ENCODE results near the gene RPL13A. TPM values are rescaled to one million over a fixed set of nuclear protein-coding genes. Genes with fewer than 3 reads are reported as not detected.
A peak's percentile ranks its signal among the peaks of the same experiment; 100 is the strongest.
"Not testable (repeated sequence)": the region's sequence is repeated elsewhere in the genome, so short reads cannot be mapped to it uniquely, and the experiment has no call there.

The RPL13A gene
- total RNA-seq, 3 donors from 2014 or later: 4,599 to 4,940 (median 4,852) TPM

DNA sequence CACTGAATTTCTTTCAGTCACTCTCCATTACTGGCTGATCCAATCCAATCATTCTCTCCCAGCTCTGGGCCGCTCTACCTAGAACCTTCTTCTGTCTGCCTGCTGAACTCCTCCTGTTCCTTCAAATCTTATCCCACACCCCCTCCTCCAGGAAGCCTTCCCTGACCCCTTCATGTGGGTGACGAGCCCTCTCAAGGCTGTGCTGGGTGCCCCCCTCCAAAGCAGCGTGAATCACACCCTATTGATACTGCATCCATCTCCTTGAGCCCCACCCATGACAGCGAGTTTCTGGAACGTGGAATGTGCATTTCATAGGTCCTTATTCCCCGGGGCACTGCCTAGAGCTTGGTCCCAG is 39.0 kb upstream of the RPL13A start:
- peaks cover 48% of the 10 kb centered on the region for H3K4me1 Mint-ChIP-seq (ENCODE audit: low read depth)
- H3K4me3 Mint-ChIP-seq: no peak overlapping the region
- H3K27me3 Mint-ChIP-seq (ENCODE audit: low read depth): no peaks in the 10 kb centered on the region
- no peak for DNase-seq
- H3K36me3 Mint-ChIP-seq (ENCODE audit: insufficient read depth): peaks cover 10% of the 10 kb centered on the region
- no peaks in the 10 kb centered on the region for H3K9me3 Mint-ChIP-seq
- no peak for ATAC-seq

DNA sequence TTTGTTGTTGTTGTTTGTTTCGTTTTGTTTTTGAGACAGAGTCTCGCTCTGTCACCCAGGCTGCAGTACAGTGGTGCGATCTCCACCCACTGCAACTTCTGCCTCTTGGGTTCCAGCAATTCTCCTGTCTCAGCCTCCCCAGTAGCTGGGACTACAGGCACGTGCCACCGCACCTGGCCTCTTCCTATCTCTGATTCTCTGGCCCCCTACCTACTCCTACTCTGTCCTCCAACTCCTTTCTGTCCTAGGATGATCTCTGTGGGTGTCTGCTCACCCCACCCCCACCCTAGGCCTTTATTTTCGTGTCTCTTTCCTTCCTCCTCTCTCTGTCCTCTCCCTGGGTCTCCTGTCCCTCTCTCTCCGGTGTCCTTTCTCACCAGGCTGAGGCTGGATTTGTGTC is 37.0 kb upstream of the RPL13A start:
- H3K4me1 Mint-ChIP-seq (ENCODE audit: low read depth): peaks cover 40% of the 10 kb centered on the region
- H3K9me3 Mint-ChIP-seq: no peaks in the 10 kb centered on the region
- ATAC-seq (no peak), DNase-seq (no peak)
- H3K36me3 Mint-ChIP-seq (ENCODE audit: insufficient read depth): peaks cover 10% of the 10 kb centered on the region
- H3K4me3 Mint-ChIP-seq: peak overlapping the region; percentile 92
- H3K27me3 Mint-ChIP-seq (ENCODE audit: low read depth): no peaks in the 10 kb centered on the region

DNA sequence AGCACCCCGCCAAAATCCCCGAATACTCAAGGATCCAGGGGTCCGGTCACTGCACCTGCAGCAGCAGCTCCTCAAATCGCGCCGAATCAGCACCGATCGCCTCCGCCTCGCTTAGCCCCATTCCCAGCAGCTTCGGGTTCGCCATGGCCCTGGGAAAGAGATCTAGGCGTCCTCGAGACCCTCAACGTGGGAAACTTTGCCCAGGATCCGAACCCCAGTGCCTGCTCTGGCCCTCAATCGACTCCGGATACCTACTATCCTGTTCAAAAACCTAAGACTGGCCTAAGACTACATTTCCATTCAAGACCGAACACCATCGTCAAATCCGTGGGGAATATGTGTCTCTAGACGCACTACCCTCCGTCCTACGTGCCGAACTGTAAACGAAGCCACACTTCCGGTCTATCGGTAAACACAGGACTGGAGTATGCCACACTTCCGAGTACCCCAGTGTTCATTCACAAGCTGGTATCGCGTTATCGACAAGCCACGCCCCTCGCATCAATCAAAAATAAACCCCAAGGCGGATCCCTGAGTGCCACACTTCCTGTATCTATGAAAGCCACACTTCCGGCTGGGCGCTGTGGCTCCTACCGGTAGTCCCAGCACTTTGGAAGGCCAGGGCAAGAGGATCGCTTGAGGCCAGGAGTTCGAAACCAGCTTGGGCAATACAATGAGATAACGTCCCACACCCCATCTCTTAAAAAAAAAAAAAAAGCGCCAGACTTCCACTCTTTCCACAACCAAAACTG is 35.8 kb upstream of the RPL13A start, which contains the start of gene PIH1D1:
PIH1D1 (minus strand) TSS at position 385 of the 752 bp plus-strand sequence; CDS start at position 145, 240 bp downstream.
- Mint-ChIP-seq H3K9me3 (no peaks in the 10 kb centered on the region), H3K27me3 (ENCODE audit: low read depth) (no peaks in the 10 kb centered on the region), H3K4me3 (peak within 1 kb of the TSS; percentile 92), H3K36me3 (ENCODE audit: insufficient read depth) (peaks cover 13% of the 10 kb centered on the region), H3K4me1 (ENCODE audit: low read depth) (peaks cover 46% of the 10 kb centered on the region)
- DNase-seq (peak; percentile 92), ATAC-seq (peak; percentile 73 to 75)

DNA sequence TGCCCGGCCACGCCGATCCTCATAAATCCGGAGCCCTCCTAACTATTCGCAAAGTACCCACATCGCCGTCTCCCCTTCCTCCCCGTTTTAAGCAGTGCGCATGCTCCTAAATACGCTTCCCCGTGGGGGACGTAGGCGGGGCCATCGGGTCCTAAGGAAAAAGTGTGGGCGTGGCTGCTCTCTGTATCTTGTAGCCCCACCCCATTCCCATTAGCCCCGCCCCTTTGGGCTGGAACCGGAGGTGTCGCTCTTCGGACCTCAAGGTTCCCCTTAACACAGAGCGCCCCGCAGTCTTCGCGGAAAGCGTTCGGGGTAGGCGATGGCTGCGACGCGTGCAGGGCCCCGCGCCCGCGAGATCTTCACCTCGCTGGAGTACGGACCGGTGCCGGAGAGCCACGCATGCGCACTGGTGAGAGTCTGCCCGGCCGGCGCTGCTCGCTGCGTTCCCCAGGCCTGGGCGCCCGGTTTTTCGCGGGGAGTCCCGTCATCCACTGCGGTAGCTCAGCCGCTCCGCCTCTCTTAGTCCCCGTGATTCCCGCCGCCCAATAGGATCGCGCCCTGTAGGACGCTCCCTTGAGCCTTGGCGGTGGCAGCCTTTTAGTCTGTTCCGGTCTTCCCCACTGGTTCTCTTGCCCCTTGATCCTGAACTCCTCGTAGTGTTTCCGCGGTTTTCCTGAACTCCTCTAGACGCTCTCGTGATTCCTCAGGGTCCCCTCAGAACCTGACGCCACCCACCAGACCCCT is 34.2 kb upstream of the RPL13A start, which contains the start of gene ALDH16A1:
ALDH16A1 (plus strand) TSS at position 213 of the 744 bp plus-strand sequence; CDS start at position 320, 107 bp downstream.
- Mint-ChIP-seq H3K27me3 (ENCODE audit: low read depth) (no peaks in the 10 kb centered on the region), H3K4me3 (peak within 1 kb of the TSS; percentile 92), H3K9me3 (no peaks in the 10 kb centered on the region), H3K36me3 (ENCODE audit: insufficient read depth) (peaks cover 14% of the 10 kb centered on the region), H3K4me1 (ENCODE audit: low read depth) (peaks cover 46% of the 10 kb centered on the region)
- ATAC-seq (peak; percentile 89 to 94), DNase-seq (peak; percentile 97)

DNA sequence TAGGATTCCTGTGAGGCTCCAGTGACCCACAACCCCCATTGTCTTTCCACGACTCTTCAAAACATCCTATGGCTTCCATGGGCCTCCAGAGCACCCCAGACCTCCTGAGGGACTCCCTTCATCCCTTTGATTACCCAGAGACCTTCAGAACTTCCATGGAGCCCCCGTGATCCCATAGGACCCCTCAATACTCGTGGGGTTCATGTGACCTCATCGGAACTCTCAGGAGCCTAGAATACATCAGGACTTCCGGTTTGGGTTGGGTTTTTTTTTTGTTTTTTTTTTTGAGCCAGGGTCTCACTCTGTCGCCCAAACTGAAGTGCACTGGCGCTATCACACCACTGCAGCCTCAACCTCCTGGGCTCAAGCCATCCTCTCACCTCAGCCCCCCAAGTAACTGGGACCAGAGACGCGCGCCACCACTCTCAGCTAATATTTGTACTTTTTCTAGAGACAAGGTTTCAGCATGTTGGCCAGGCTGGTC is 33.6 kb upstream of the RPL13A start:
- peaks cover 40% of the 10 kb centered on the region for H3K4me1 Mint-ChIP-seq (ENCODE audit: low read depth)
- no peaks in the 10 kb centered on the region for H3K9me3 Mint-ChIP-seq
- ATAC-seq (no peak), DNase-seq (no peak)
- H3K36me3 Mint-ChIP-seq (ENCODE audit: insufficient read depth): peaks cover 9% of the 10 kb centered on the region
- no peaks in the 10 kb centered on the region for H3K27me3 Mint-ChIP-seq (ENCODE audit: low read depth)
- peak overlapping the region; percentile 92 for H3K4me3 Mint-ChIP-seq

DNA sequence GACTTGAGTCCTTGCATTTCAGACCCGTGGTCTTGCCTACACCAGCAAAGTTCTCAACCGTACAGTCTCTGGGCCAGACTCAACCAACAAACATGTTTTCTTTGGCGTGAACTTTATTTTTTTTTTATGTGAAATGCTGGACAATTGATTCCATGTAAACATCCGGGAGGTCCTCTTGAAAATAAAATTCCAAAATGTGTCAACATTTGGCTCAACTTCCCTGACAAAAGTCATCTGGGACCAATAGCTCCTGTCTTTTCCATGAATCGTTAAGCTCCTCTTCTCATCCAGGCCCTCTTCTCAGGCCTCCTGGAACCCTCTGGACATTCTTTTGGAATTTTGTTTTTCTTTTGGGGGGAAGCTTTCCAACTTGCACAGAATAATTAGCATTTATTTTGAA is 31.6 kb upstream of the RPL13A start:
- H3K27me3 Mint-ChIP-seq (ENCODE audit: low read depth): no peaks in the 10 kb centered on the region

DNA sequence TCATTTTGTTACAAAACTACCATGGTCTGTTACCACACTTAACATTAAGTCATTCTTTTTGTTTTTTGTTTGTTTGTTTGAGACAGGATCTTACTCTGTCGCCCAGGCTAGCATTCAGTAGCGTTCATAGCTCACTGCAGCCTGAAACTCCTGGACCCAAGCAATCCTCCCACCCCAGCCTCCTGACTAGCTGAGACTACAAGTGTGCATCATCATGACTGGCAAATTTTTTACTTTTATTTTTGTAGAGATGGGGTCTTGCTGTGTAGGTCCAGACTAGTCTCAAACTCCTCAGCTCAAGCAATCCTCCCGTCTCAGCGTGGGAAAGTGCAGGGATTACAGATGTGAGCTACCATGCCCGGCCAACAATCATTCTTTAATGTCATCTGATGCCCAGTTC is 31.1 kb upstream of the RPL13A start:
- Mint-ChIP-seq H3K9me3 (no peaks in the 10 kb centered on the region), H3K36me3 (ENCODE audit: insufficient read depth) (peaks cover 7% of the 10 kb centered on the region), H3K27me3 (ENCODE audit: low read depth) (no peaks in the 10 kb centered on the region), H3K4me1 (ENCODE audit: low read depth) (peaks cover 22% of the 10 kb centered on the region), H3K4me3 (peak overlapping the region; percentile 31)
- ATAC-seq: no peak
- DNase-seq: no peak

More for the DNA sequence above, 31.6 kb upstream of the RPL13A start:
- Mint-ChIP-seq H3K4me1 (ENCODE audit: low read depth) (peaks cover 25% of the 10 kb centered on the region), H3K9me3 (no peaks in the 10 kb centered on the region), H3K36me3 (ENCODE audit: insufficient read depth) (peaks cover 7% of the 10 kb centered on the region), H3K4me3 (peak overlapping the region; percentile 31)
- ATAC-seq (no peak), DNase-seq (no peak)

DNA sequence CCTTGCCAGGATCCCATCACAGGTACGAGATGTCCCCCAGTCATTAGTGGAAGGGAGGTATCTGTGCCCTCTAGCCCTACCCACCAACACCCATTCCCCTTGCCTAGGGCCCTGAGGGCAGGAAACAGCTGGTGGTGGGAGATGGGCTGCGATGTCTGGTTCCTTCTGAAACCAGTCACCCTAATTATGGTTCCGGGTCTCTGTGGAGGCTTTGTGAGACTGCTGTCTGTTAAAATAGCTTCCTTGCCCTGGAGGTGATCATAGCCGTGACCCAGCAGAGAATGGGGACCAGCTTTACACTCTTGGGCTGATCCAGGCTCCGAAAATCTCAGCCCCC is 28.9 kb upstream of the RPL13A start:
- Mint-ChIP-seq H3K9me3 (no peaks in the 10 kb centered on the region), H3K4me3 (no peak overlapping the region), H3K27me3 (ENCODE audit: low read depth) (no peaks in the 10 kb centered on the region), H3K36me3 (ENCODE audit: insufficient read depth) (peaks cover 7% of the 10 kb centered on the region), H3K4me1 (ENCODE audit: low read depth) (peaks cover 8% of the 10 kb centered on the region)
- ATAC-seq: no peak
- no peak for DNase-seq

DNA sequence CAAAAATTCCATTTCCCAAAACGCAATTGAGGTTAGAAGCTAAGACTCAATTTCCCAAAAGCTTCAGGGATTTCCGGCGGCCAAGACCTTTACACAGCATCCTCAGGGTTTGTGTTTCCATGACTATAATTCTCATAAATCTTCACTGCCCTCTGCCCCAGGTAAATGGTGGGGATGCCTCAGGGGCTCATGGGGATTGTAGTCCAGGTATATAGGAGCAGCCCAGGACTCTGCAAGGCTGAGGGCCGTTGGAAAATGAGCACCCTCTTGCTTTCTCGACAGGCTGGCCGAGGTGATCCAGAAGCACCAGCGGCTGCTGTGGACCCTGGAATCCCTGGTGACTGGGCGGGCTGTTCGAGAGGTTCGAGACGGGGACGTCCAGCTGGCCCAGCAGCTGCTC is 28.0 kb upstream of the RPL13A start:
- Mint-ChIP-seq H3K36me3 (ENCODE audit: insufficient read depth) (peaks cover 7% of the 10 kb centered on the region), H3K27me3 (ENCODE audit: low read depth) (no peaks in the 10 kb centered on the region), H3K4me3 (no peak overlapping the region), H3K9me3 (no peaks in the 10 kb centered on the region), H3K4me1 (ENCODE audit: low read depth) (peaks cover 7% of the 10 kb centered on the region)
- DNase-seq (no peak), ATAC-seq (no peak)

DNA sequence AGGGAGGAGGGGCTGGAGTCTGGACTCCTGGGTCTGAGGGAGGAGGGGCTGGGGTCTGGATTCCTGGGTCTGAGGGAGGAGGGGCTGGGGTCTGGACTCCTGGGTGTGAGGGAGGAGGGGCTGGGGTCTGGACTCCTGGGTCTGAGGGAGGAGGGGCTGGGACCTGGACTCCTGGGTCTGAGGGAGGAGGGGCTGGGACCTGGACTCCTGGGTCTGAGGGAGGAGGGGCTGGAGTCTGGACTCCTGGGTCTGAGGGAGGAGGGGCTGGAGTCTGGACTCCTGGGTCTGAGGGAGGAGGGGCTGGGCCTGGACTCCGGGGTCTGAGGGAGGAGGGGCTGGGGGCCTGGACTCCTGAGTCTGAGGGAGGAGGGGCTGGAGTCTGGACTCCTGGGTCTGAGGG is 26.3 kb upstream of the RPL13A start:
- ATAC-seq; H3K4me1 Mint-ChIP-seq (ENCODE audit: low read depth); H3K9me3 Mint-ChIP-seq; H3K36me3 Mint-ChIP-seq (ENCODE audit: insufficient read depth); H3K4me3 Mint-ChIP-seq; H3K27me3 Mint-ChIP-seq (ENCODE audit: low read depth); DNase-seq: not testable (repeated sequence)

DNA sequence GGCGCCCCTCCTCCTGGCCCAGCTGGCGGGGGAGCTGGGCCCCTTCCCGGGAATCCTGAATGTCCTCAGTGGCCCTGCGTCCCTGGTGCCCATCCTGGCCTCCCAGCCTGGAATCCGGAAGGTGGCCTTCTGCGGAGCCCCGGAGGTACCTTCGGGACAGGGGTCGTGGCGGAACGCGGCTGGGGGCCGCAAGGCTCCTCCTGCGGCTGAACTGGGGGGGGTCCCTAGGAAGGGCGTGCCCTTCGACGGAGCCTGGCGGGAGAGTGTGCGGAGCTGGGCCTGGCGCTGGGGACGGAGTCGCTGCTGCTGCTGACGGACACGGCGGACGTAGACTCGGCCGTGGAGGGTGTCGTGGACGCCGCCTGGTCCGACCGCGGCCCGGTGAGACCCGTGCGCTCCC is 25.8 kb upstream of the RPL13A start:
- DNase-seq (no peak), ATAC-seq (no peak)
- Mint-ChIP-seq H3K4me1 (ENCODE audit: low read depth) (peaks cover 2% of the 10 kb centered on the region), H3K27me3 (ENCODE audit: low read depth) (no peaks in the 10 kb centered on the region), H3K36me3 (ENCODE audit: insufficient read depth) (peaks cover 2% of the 10 kb centered on the region), H3K4me3 (no peak overlapping the region), H3K9me3 (no peaks in the 10 kb centered on the region)

DNA sequence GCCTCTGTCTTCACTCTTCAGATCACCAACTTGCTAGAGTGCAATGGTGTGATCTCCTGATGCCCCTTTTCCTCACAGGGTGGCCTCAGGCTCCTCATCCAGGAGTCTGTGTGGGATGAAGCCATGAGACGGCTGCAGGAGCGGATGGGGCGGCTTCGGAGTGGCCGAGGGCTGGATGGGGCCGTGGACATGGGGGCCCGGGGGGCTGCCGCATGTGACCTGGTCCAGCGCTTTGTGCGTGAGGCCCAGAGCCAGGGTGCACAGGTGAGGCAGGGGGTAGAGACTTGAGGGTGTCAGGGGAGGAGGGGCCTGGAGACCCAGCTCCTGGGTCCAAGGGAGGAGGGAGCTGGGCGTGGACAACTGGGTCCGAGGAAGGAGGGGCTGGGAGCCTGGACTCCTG is 24.9 kb upstream of the RPL13A start:
- no peaks in the 10 kb centered on the region for H3K27me3 Mint-ChIP-seq (ENCODE audit: low read depth)
- no peaks in the 10 kb centered on the region for H3K4me1 Mint-ChIP-seq (ENCODE audit: low read depth)
- DNase-seq (no peak), ATAC-seq (no peak)
- no peaks in the 10 kb centered on the region for H3K36me3 Mint-ChIP-seq (ENCODE audit: insufficient read depth)
- H3K4me3 Mint-ChIP-seq: no peak overlapping the region
- H3K9me3 Mint-ChIP-seq: no peaks in the 10 kb centered on the region

DNA sequence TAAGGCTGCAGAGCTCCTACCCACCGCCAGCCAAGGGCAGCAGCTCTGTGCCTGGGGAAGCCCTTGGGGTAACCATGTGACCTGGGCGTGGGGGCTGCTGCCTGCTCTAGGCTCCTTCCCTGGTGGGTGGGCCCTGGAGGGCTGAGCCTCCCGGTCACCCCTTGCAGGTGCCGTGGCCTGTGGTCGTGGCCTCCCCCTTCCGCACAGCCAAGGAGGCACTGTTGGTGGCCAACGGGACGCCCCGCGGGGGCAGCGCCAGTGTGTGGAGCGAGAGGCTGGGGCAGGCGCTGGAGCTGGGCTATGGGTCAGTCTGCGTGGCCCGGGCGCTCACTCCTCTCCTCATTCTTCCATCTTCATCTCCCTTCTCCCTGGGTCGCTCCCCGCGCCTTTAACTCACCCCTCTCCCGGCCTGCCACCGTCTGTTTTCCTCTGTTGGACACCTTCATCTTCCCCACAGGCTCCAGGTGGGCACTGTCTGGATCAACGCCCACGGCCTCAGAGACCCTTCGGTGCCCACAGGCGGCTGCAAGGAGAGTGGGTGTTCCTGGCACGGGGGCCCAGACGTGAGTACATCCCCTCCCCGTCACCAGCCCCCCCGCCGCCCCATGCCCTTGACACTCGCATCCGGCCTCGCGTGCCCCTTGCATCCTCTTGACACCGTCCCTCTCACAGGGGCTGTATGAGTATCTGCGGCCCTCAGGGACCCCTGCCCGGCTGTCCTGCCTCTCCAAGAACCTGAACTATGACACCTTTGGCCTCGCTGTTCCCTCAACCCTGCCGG is 23.3 kb upstream of the RPL13A start:
- no peaks in the 10 kb centered on the region for H3K9me3 Mint-ChIP-seq
- peaks cover 3% of the 10 kb centered on the region for H3K36me3 Mint-ChIP-seq (ENCODE audit: insufficient read depth)
- ATAC-seq (no peak), DNase-seq (no peak)
- no peaks in the 10 kb centered on the region for H3K27me3 Mint-ChIP-seq (ENCODE audit: low read depth)
- H3K4me1 Mint-ChIP-seq (ENCODE audit: low read depth): peaks cover 12% of the 10 kb centered on the region
- H3K4me3 Mint-ChIP-seq: no peak overlapping the region

DNA sequence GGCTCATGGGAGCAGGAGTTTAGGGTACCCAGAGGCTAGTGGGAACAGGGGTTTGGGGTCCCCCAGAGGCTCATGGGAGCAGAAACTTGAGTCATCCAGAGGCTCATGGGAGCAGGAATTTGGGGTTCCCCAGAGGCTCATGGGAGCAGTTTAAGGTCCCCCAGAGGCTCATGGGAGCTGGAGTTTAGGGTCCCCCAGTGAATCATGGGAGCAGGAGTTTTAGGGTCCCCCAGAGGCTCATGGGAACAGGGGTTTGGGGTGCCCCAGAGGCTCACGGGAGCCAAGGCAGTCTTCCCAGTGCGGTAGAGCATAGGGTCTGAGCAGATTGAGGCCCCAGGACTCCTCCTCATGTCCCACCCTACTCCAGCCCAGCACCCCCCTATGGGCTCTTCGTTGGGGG is 22.0 kb upstream of the RPL13A start:
- H3K4me1 Mint-ChIP-seq (ENCODE audit: low read depth): peaks cover 23% of the 10 kb centered on the region
- H3K9me3 Mint-ChIP-seq: no peaks in the 10 kb centered on the region
- H3K27me3 Mint-ChIP-seq (ENCODE audit: low read depth): no peaks in the 10 kb centered on the region
- DNase-seq (no peak), ATAC-seq (no peak)
- H3K36me3 Mint-ChIP-seq (ENCODE audit: insufficient read depth): peaks cover 3% of the 10 kb centered on the region
- no peak overlapping the region for H3K4me3 Mint-ChIP-seq

Measured in activated T-cell treated with anti-CD3 and anti-CD28 coated beads, Interleukin-2, amount 50 U/mL, for 4 hours (primary cell).